Activated CD8-positive, alpha-beta memory T cell treated with anti-CD3 and anti-CD28 coated beads for 36 hours (primary cell): ENCODE results near the gene LSMEM2. TPM values are rescaled to one million over a fixed set of nuclear protein-coding genes. Genes with fewer than 3 reads are reported as not detected.
"Not testable (repeated sequence)": the region's sequence is repeated elsewhere in the genome, so short reads cannot be mapped to it uniquely, and the experiment has no call there.

Experiments used
- CTCF ChIA-PET: fragments of 350-600 bp; sonication (Branson Sonifier 250); formaldehyde crosslinking; loops from one replicate; lab custom pipeline; 2021; ENCODE audit warnings: antibody characterized with exemption; lab: Charles Lee
- POLR2A ChIA-PET: fragments of 350-600 bp; sonication (Branson Sonifier 250); formaldehyde crosslinking; loops from one replicate; lab custom pipeline; 2021; ENCODE audit warnings: antibody characterized with exemption; lab: Charles Lee
- total RNA-seq, 2 experiments: library from RNA; stranded (reverse); gene quantifications; one replicate each; pipeline ENCODE4 v1.2.3, GENCODE V29; 2021

The LSMEM2 gene
- total RNA-seq, 2 experiments from 2014 or later: not detected

DNA sequence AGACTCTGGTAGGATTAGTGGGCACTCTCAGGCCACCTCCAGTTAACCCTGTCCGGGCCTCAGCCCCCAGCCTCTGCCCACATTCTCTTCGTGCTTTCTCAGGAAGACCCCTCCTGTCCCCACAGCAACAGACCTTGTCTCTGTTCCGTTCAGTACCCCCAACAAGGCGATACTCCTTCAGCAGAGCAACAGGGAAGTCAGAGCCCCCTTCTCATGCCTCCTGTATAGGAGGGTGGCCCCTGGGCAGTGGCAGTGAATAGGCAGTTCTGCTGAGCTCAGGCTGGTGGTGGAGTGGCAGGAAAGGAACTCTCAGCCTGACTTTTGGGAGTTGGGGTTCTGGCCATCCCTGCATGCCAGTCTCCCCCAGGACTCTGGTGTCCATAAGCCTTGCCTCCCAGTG is 9.4 kb upstream of the LSMEM2 start:
- ChIA-PET CTCF (interaction anchor here (1.7 kb wide), 1 partner anchor 9 kb away, joined by 4 read pairs; no protein-coding TSS in a partner anchor), POLR2A (no interaction called here)

GRCh38 chr3:50269977-50270413 is 8.9 kb upstream of the LSMEM2 start:
- ChIA-PET POLR2A (no interaction called here), CTCF (interaction anchor here (0.7 to 6.6 kb wide), 3 partner anchors 10 to 43 kb away, joined by 4 to 53 read pairs (median 4); no protein-coding TSS in a partner anchor)

DNA sequence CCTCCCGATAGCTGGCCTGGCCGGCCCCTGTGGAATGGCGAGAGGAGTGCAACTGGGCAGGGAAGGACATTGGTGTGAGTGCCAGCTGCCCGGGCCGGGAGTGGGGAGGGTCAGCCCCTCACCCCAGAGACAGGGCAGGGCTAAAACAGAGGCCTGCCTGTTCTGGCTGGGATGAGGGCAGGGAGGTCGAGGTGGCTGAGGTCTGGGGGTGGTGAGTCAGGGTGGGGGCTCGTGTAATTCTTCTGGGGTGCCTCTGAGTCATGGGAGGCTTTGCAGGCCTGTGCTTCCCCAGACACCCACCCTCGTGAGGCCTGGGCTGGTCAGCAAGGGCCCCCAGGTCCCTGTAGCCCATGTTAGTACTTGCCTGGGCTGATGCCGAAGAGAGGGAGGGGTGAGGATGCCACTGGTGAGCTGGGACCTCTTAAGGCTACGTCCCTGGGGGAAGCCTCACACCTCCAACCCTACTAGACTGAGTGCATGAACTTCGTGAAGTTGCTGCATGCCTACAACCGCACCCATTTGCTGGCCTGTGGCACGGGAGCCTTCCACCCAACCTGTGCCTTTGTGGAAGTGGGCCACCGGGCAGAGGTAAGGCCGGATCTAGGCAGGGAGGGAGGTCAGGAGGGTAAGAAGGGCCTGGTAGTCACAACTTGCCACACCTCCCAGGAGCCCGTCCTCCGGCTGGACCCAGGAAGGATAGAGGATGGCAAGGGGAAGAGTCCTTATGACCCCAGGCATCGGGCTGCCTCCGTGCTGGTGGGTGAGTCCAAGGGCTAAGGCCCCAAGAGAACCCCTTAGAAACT is 8.3 kb upstream of the LSMEM2 start:
- POLR2A ChIA-PET: no interaction called here
- CTCF ChIA-PET: interaction anchor here (0.7 to 6.6 kb wide), 6 partner anchors 11 to 77 kb away, joined by 3 to 53 read pairs (median 4); no protein-coding TSS in a partner anchor

DNA sequence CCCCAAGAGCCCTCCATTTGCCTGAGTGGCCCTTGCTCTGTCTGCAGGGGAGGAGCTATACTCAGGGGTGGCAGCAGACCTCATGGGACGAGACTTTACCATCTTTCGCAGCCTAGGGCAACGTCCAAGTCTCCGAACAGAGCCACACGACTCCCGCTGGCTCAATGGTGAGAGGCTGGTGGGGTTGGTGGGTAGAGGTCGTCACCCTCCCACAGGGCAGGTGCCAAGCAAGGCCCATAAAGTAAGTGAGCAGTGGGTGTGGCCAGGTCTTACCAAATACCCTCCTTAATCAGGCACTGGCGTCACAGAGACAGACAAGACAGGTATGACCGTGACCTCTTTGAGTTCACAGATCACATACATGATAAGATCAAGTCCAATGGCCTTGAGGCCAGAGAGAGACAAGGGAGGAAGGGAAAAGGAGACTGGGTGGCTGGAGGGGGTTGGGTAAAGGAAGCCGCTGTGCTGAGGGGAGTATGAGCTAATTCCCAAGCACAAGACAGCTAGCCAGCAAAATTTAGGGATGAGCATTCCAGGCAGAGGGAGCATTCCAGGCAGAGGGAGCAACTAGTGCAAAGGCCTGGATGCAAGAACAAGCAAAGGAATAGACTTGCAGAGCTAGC is 7.5 kb upstream of the LSMEM2 start:
- POLR2A ChIA-PET: no interaction called here
- CTCF ChIA-PET: interaction anchor here (0.7 to 6.6 kb wide), 7 partner anchors 12 to 78 kb away, joined by 3 to 53 read pairs (median 7); partner anchors contain the start of gene IFRD2

GRCh38 chr3:50272538-50272910 is 6.4 kb upstream of the LSMEM2 start:
- POLR2A ChIA-PET: not testable (repeated sequence)
- CTCF ChIA-PET: interaction anchor here (0.6 to 6.6 kb wide), 10 partner anchors 13 to 90 kb away, joined by 3 to 53 read pairs (median 6); partner anchors contain the start of gene IFRD2

DNA sequence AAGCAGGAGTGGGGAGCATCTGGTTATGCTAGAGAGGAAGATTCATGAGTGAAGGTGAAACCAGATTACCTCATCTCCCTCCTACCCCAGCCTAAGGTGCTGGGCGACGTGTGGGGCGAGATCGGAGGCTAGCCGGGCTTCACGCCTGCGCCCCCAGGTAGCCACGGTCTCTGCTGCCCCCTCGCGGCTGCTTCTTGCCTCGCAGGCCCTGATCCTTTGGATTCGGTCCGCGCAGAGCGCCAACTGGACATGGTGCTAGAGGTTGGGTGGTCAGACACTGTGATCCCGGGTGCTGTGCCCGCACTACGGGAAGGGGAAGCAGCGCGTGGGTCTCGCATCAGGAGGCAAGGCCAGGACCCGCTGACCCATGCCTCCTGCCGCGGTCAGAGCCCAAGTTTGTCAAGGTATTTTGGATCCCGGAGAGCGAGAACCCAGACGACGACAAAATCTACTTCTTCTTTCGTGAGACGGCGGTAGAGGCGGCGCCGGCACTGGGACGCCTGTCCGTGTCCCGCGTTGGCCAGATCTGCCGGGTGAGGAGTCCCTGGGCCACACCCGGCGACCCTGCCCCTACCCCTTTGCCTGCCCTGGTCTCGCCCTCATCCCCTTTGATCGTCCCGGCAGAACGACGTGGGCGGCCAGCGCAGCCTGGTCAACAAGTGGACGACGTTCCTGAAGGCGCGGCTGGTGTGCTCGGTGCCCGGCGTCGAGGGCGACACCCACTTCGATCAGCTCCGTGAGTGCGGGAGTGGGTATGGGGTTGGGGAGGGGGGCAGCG is 5.8 kb upstream of the LSMEM2 start:
- CTCF ChIA-PET: interaction anchor here (0.7 to 6.6 kb wide), 12 partner anchors 8 to 91 kb away, joined by 3 to 53 read pairs (median 6); partner anchors contain the start of genes HYAL3, IFRD2, NAA80 and TUSC2
- POLR2A ChIA-PET: interaction anchor here (0.7 kb wide), 1 partner anchor 14 kb away, joined by 11 read pairs; no protein-coding TSS in a partner anchor

GRCh38 chr3:50273689-50274065 is 5.2 kb upstream of the LSMEM2 start:
- POLR2A ChIA-PET: interaction anchor here (0.7 kb wide), 1 partner anchor 14 kb away, joined by 11 read pairs; no protein-coding TSS in a partner anchor
- CTCF ChIA-PET: interaction anchor here (0.7 to 6.6 kb wide), 8 partner anchors 9 to 92 kb away, joined by 3 to 53 read pairs (median 9); partner anchors contain the start of genes HYAL3, NAA80 and TUSC2

DNA sequence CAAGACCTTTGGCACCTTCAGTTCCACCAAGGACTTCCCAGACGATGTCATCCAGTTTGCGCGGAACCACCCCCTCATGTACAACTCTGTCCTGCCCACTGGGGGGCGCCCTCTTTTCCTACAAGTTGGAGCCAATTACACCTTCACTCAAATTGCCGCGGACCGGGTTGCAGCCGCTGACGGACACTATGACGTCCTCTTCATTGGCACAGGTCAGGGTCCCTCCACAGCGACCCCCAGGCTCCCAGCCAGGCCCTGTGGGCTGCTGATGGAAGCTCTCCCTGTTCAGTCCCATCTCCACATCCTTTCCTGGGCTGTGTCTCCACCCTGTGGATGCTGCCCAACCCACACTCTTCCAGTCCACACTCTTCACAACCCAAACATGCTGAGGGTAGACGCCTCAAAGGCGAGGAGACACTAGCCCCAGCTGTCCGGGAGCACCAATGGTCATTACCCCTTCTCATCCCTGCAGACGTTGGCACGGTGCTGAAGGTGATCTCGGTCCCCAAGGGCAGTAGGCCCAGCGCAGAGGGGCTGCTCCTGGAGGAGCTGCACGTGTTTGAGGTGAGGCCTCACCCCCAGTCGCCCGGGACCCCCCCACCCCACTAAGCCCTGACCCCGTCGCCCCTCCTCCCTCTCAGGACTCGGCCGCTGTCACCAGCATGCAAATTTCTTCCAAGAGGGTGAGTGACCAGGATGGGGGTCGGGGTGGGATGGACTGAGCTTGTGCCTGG is 4.3 kb upstream of the LSMEM2 start:
- POLR2A ChIA-PET: interaction anchor here (0.7 kb wide), 1 partner anchor 28 kb away, joined by 3 read pairs; no protein-coding TSS in a partner anchor
- CTCF ChIA-PET: interaction anchor here (0.7 to 6.6 kb wide), 15 partner anchors 9 to 80 kb away, joined by 3 to 53 read pairs (median 5); partner anchors contain the start of genes HYAL3, IFRD2, NAA80 and TUSC2

DNA sequence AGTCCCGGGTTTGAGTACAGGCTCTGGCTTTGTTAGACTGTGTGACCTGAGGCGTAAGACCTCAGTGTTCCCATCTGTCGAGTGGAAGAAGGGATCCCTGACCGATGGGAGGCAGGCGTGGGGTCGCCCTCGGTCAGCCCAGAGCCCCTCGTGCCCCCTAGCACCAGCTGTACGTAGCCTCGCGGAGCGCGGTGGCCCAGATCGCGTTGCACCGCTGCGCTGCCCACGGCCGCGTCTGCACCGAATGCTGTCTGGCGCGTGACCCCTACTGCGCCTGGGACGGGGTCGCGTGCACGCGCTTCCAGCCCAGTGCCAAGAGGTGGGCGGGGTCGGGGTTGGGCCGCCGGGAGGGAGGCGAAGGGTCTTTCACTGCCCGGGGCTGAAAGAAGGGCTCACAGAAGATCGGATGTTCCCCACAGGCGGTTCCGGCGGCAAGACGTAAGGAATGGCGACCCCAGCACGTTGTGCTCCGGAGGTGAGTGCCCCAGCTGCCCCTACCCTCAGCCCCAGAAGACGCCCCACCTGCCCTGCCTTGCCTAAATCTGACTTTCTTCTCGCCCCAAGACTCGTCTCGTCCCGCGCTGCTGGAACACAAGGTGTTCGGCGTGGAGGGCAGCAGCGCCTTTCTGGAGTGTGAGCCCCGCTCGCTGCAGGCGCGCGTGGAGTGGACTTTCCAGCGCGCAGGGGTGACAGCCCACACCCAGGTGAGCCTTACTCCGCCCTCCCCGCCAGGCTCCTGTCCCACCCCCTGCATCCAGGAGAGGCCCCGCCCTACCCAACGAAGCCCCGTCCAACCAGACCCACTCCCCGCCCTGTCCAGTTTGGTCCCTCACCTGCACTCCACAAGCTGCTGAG is 3.5 kb upstream of the LSMEM2 start:
- POLR2A ChIA-PET: interaction anchor here (0.7 to 1.2 kb wide), 2 partner anchors 29 kb away, joined by 3 read pairs; no protein-coding TSS in a partner anchor

GRCh38 chr3:50275996-50276761 is 2.7 kb upstream of the LSMEM2 start:
- ChIA-PET POLR2A (interaction anchor here (1.2 kb wide), 1 partner anchor 30 kb away, joined by 3 read pairs; no protein-coding TSS in a partner anchor), CTCF (interaction anchor here (0.6 to 6.6 kb wide), 9 partner anchors 8 to 85 kb away, joined by 3 to 53 read pairs (median 5); partner anchors contain the start of genes GNAI2, GNAT1 and IFRD2)

More for the DNA sequence above, 3.5 kb upstream of the LSMEM2 start:
- CTCF ChIA-PET: interaction anchor here (0.7 to 6.6 kb wide), 15 partner anchors 8 to 81 kb away, joined by 3 to 53 read pairs (median 5); partner anchors contain the start of genes GNAI2, IFRD2 and TUSC2

- ChIA-PET CTCF (interaction anchor here (0.7 to 3.4 kb wide), 5 partner anchors 30 to 86 kb away, joined by 3 to 13 read pairs (median 4); partner anchors contain the start of gene GNAT1), POLR2A (interaction anchor here (0.6 kb wide), 1 partner anchor 25 kb away, joined by 5 read pairs; no protein-coding TSS in a partner anchor)
These were observed 2.2 kb upstream of the LSMEM2 start for GRCh38 chr3:50276762-50277101.

GRCh38 chr3:50278123-50278879 is 586 bp upstream of the LSMEM2 start:
- ChIA-PET POLR2A (interaction anchor here (0.9 to 1.5 kb wide), 2 partner anchors 14 to 42 kb away, joined by 3 to 4 read pairs; partner anchors contain the start of genes GNAI2 and IFRD2), CTCF (interaction anchor here (0.6 to 2.1 kb wide), 5 partner anchors 10 to 86 kb away, joined by 3 to 7 read pairs (median 3); no protein-coding TSS in a partner anchor)

- CTCF ChIA-PET: interaction anchor here (1.1 to 1.5 kb wide), 3 partner anchors 9 to 87 kb away, joined by 3 to 6 read pairs (median 3); no protein-coding TSS in a partner anchor
- POLR2A ChIA-PET: interaction anchor here (0.5 to 1.5 kb wide), 6 partner anchors 13 to 601 kb away, joined by 3 to 6 read pairs (median 4); partner anchors contain the start of gene IFRD2
These were observed 549 bp downstream of the LSMEM2 start for GRCh38 chr3:50279255-50280016.

- ChIA-PET POLR2A (interaction anchor here (1.1 kb wide), 1 partner anchor 17 kb away, joined by 3 read pairs; no protein-coding TSS in a partner anchor), CTCF (interaction anchor here (1.0 to 1.9 kb wide), 3 partner anchors 8 to 90 kb away, joined by 3 to 8 read pairs (median 6); no protein-coding TSS in a partner anchor)
These were observed 5.2 kb downstream of the LSMEM2 start for GRCh38 chr3:50284121-50284520.
